ENCODE results near the gene THRSP. TPM values are rescaled to one million over a fixed set of nuclear protein-coding genes. Genes with fewer than 3 reads are reported as not detected.

Gene THRSP
- total RNA-seq, 1 experiment from 2014 or later = not detected

DNA sequence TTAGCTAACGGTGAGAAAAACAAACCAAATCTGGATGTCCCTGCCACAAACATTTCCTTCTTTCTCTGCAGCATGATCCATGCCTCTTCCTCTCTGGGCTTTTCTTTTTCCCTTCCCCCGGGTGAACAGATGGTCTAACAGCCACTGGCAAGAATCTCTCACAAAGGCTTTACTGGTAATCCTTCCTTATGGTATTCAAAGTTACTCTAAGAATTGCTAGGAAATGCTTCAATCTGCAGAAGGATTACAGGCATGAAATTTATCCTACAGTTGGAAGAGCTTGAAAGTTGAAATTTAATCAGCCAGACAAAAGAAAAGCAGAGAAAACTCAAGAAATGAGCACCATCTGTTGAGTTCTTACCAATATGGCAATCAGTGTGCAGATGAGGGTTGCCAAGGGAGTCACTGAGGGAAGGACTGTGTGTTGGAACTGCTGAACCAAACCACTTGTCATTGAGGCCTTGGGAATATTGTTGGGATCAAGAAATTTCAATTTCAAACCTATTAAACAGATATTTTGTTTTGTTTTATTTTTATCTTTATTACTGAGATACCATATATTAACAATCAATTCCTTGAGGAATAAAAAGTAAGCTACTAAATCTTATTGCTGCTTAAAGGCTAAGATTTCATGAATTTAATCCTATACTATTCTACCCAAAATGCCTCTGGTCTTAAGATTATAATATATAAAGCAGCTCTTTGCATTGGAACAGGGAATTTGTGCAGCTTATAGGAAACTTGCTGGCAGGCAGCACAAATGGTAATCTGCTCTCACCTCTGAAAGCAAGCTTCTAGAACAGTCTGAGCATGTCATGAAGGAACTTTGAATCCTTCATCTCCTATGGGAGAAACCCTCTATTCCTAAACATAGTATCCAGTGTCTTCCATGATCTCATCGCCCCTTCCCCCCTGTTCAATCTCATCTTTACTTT is 45.7 kb downstream of the THRSP start:
- Histone ChIP-seq H3K79me2 (ENCODE audit: low read length) (no peaks in the 10 kb centered on the region), H3K27me3 (ENCODE audit: low read length) (no peaks in the 10 kb centered on the region), H3K4me1 (ENCODE audit: insufficient read depth, low read length) (no peaks in the 10 kb centered on the region), H3K27ac (ENCODE audit: low read length) (no peak overlapping the region), H3K9me2 (replicated peaks; ENCODE audit: low read length) (no peaks in the 10 kb centered on the region), H3K4me3 (ENCODE audit: low read length) (no peak overlapping the region), H3K36me3 (ENCODE audit: low read depth, low read length) (peaks cover 39% of the 10 kb centered on the region), H3K9ac (ENCODE audit: low read length) (no peak overlapping the region), H3K4me2 (ENCODE audit: low read length) (no peak overlapping the region), H3K9me3 (ENCODE audit: low read length) (no peaks in the 10 kb centered on the region), H2AFZ (ENCODE audit: low read length) (no peak overlapping the region), H4K20me1 (ENCODE audit: low read length) (no peaks in the 10 kb centered on the region), H3F3A (ENCODE audit: low read length, unreplicated experiment) (no peaks in the 10 kb centered on the region)
- ChIA-PET POLR2A (ENCODE audit: unreplicated experiment) (no interaction called here), CTCF (no interaction called here)
- ATAC-seq = no peak
- intact Hi-C loops (cut with micrococcal nuclease) = no loop called here
- TF ChIP-seq CTCF (conservative IDR thresholded peaks at IDR 0.05; ENCODE audit: low read depth, low read length) (no peak), EZH2 (IDR thresholded peaks at IDR 0.05; ENCODE audit: low read length, unreplicated experiment) (no peak)
- no peak for DNase-seq
- no TSS peak for BruUV-seq (replicated peaks)

DNA sequence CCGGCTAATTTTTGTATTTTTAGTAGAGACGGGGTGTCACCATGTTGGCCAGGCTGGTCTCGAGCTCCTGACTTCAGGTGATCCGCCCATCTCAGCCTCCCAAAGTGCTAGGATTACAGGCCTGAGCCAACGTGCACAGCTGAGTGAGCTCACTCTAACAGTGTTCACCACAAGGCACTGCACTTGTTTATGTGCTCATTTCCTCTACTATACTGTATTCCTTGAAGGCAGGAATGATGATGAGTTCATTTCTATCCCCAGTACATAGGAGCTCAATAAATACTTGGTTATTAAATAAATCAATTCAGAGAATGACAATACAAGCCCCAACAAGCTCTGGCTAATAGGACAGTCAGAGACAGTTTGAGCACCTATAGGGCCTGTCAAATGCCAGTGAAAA is 46.7 kb downstream of the THRSP start:
- DNase-seq (no peak), ATAC-seq (no peak)
- H3K4me2 ChIP-seq (ENCODE audit: low read length) = no peak overlapping the region
- no peak overlapping the region for H3K4me3 ChIP-seq (ENCODE audit: low read length)
- ChIA-PET CTCF (no interaction called here), POLR2A (ENCODE audit: unreplicated experiment) (no interaction called here)
- H3K27me3 ChIP-seq (ENCODE audit: low read length) = no peaks in the 10 kb centered on the region
- TF ChIP-seq EZH2phosphoT487 (IDR thresholded peaks at IDR 0.05; ENCODE audit: borderline replicate concordance, low read length) (no peak), CTCF (conservative IDR thresholded peaks at IDR 0.05; ENCODE audit: low read depth, low read length) (no peak), EZH2 (IDR thresholded peaks at IDR 0.05; ENCODE audit: low read length, unreplicated experiment) (no peak)
- intact Hi-C loops (cut with micrococcal nuclease) = no loop called here
- no peak overlapping the region for H2AFZ ChIP-seq (ENCODE audit: low read length)
- H3F3A ChIP-seq (ENCODE audit: low read length, unreplicated experiment) = no peaks in the 10 kb centered on the region
- no peaks in the 10 kb centered on the region for H3K9me2 ChIP-seq (replicated peaks; ENCODE audit: low read length)
- no peaks in the 10 kb centered on the region for H3K9me3 ChIP-seq (ENCODE audit: low read length)
- H3K4me1 ChIP-seq (ENCODE audit: insufficient read depth, low read length) = no peaks in the 10 kb centered on the region
- H3K79me2 ChIP-seq (ENCODE audit: low read length) = no peaks in the 10 kb centered on the region
- peaks cover 42% of the 10 kb centered on the region for H3K36me3 ChIP-seq (ENCODE audit: low read depth, low read length)
- BruUV-seq (replicated peaks) = no TSS peak
- no peaks in the 10 kb centered on the region for H4K20me1 ChIP-seq (ENCODE audit: low read length)
- no peak overlapping the region for H3K9ac ChIP-seq (ENCODE audit: low read length)
- H3K27ac ChIP-seq (ENCODE audit: low read length) = no peak overlapping the region

- H3K79me2 ChIP-seq (ENCODE audit: low read length) = no peaks in the 10 kb centered on the region
- H3K36me3 ChIP-seq (ENCODE audit: low read depth, low read length) = peaks cover 42% of the 10 kb centered on the region
- H3K27me3 ChIP-seq (ENCODE audit: low read length) = no peaks in the 10 kb centered on the region
- no peaks in the 10 kb centered on the region for H3K4me1 ChIP-seq (ENCODE audit: insufficient read depth, low read length)
- ATAC-seq = no peak; the same call in 1 of the 2 replicates
- H3K4me2 ChIP-seq (ENCODE audit: low read length) = no peak overlapping the region
- H3K27ac ChIP-seq (ENCODE audit: low read length) = no peak overlapping the region
- ChIA-PET CTCF (no interaction called here), POLR2A (ENCODE audit: unreplicated experiment) (no interaction called here)
- no peaks in the 10 kb centered on the region for H3K9me2 ChIP-seq (replicated peaks; ENCODE audit: low read length)
- no peaks in the 10 kb centered on the region for H4K20me1 ChIP-seq (ENCODE audit: low read length)
- no peaks in the 10 kb centered on the region for H3K9me3 ChIP-seq (ENCODE audit: low read length)
- intact Hi-C loops (cut with micrococcal nuclease) = no loop called here
- no peak overlapping the region for H2AFZ ChIP-seq (ENCODE audit: low read length)
- no peak overlapping the region for H3K4me3 ChIP-seq (ENCODE audit: low read length)
- no peaks in the 10 kb centered on the region for H3F3A ChIP-seq (ENCODE audit: low read length, unreplicated experiment)
- no peak overlapping the region for H3K9ac ChIP-seq (ENCODE audit: low read length)
- no TSS peak for BruUV-seq (replicated peaks)
- TF ChIP-seq CTCF (conservative IDR thresholded peaks at IDR 0.05; ENCODE audit: low read depth, low read length) (no peak), EZH2 (IDR thresholded peaks at IDR 0.05; ENCODE audit: low read length, unreplicated experiment) (no peak), EZH2phosphoT487 (IDR thresholded peaks at IDR 0.05; ENCODE audit: borderline replicate concordance, low read length) (no peak)
- DNase-seq = no peak
Observed at GRCh38 chr11:78110830-78111229, 47.2 kb downstream of the THRSP start.
